ENCODE data around the gene SPATA19. TPM values are rescaled to one million over a fixed set of nuclear protein-coding genes. Genes with fewer than 3 reads are reported as not detected.

SPATA19 gene
- total RNA-seq, 1 donor from 2014 or later, result not detected

DNA sequence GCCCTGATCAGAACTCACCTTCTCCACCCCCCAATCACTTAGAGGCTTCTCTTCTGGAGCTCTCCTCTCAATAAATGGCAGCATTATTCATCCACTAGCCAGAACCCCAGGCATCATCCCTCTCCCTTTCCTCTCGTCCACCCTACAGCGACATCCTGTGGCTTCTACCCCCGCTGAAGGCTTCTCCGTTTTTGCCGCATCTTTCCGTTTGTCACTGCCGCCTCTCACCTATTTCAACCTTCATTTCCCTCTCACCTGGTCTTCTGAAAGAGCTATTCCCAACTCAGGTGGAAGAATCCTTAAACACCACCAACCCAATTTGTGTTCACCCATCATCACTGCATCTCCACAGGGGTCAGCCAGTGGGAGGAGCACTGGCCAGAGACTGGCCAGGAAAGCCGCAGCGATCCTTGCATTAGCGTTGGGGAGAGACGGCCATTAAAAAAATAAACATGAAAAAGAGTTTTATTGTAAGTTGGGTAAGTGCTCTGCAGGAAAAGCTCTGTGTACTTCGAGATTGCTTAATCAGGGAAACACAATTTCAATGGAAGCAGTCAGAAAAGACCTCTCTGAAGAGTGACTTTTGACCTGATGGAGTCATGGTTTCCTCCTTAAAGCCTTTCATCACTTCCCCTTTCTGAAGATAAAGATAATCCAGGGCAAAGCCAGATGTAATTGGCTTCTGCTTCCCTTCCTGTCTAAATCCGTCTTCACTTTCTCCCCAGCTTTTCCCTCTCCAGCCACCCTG lies 36.7 kb downstream of the SPATA19 start:
- H3K27me3 ChIP-seq (ENCODE audit: control insufficient read depth, insufficient read depth, low read length), result no peaks in the 10 kb centered on the region
- no peaks in the 10 kb centered on the region for H3K36me3 ChIP-seq (ENCODE audit: control insufficient read depth, insufficient read depth, low read length)
- TF ChIP-seq, protein P1, sequence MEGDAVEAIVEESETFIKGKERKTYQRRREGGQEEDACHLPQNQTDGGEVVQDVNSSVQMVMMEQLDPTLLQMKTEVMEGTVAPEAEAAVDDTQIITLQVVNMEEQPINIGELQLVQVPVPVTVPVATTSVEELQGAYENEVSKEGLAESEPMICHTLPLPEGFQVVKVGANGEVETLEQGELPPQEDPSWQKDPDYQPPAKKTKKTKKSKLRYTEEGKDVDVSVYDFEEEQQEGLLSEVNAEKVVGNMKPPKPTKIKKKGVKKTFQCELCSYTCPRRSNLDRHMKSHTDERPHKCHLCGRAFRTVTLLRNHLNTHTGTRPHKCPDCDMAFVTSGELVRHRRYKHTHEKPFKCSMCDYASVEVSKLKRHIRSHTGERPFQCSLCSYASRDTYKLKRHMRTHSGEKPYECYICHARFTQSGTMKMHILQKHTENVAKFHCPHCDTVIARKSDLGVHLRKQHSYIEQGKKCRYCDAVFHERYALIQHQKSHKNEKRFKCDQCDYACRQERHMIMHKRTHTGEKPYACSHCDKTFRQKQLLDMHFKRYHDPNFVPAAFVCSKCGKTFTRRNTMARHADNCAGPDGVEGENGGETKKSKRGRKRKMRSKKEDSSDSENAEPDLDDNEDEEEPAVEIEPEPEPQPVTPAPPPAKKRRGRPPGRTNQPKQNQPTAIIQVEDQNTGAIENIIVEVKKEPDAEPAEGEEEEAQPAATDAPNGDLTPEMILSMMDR (IDR thresholded peaks at IDR 0.05; ENCODE audit: insufficient read depth, low read length, severe bottlenecking), result no peak
- DNase-seq (ENCODE audit: low read depth) (no peak), FAIRE-seq (no peak)
- H3K4me3 ChIP-seq (ENCODE audit: low read depth, low read length), result no peak overlapping the region

DNA sequence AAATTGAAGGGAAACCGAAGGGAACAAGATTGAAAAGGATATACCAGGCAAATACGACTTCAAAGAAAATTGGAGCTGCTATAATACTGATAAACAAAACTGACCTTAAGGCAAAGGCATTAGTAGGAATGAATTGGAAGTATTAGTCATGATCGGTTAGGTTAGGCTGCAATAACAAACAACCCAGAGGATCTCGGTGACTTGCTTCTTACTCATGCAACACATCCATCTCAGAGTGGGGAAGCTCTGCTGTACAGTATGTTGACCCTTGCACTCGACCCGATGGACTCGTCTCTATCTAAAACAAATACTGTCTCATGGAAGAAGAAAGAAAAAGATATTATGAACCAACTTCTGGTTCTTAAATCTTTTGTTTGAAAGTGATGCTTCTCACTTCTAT lies 42.3 kb downstream of the SPATA19 start:
- no peak for FAIRE-seq
- TF ChIP-seq, protein P1 (IDR thresholded peaks at IDR 0.05; ENCODE audit: insufficient read depth, low read length, severe bottlenecking), result no peak

GRCh38 chr11:133801356-133801755 lies 44.0 kb downstream of the SPATA19 start:
- no peak overlapping the region for H3K4me3 ChIP-seq (ENCODE audit: low read depth, low read length)
- DNase-seq (ENCODE audit: low read depth), result no peak
- no peaks in the 10 kb centered on the region for H3K27me3 ChIP-seq (ENCODE audit: control insufficient read depth, insufficient read depth, low read length)
- FAIRE-seq, result no peak
- TF ChIP-seq, protein P1 (IDR thresholded peaks at IDR 0.05; ENCODE audit: insufficient read depth, low read length, severe bottlenecking), result no peak
- H3K36me3 ChIP-seq (ENCODE audit: control insufficient read depth, insufficient read depth, low read length), result no peaks in the 10 kb centered on the region

More for the DNA sequence above, 42.3 kb downstream of the SPATA19 start:
- Histone ChIP-seq H3K27me3 (ENCODE audit: control insufficient read depth, insufficient read depth, low read length) (no peaks in the 10 kb centered on the region), H3K4me3 (ENCODE audit: low read depth, low read length) (no peak overlapping the region), H3K36me3 (ENCODE audit: control insufficient read depth, insufficient read depth, low read length) (no peaks in the 10 kb centered on the region)
- DNase-seq (ENCODE audit: low read depth), result no peak

DNA sequence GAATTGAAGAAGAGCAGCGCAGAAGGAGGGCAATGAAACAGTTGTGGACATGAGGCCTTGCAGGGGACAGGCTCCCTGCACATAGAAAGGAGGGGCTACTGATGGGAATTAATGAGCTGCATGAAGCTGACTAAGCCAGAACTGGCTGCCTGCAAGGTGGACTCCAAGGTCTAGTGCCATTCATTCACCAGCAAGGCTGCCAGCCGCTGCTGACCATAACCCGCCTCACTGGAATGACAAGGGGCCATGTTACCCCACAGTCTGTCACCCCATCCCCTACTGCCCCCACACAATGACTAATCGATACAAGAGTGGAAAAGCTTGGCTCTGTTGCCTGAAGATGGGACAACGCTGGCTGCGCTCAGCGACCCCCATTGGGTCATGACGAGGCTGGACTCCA lies 44.6 kb downstream of the SPATA19 start:
- Histone ChIP-seq H3K27me3 (ENCODE audit: control insufficient read depth, insufficient read depth, low read length) (no peaks in the 10 kb centered on the region), H3K36me3 (ENCODE audit: control insufficient read depth, insufficient read depth, low read length) (no peaks in the 10 kb centered on the region), H3K4me3 (ENCODE audit: low read depth, low read length) (no peak overlapping the region)
- DNase-seq (ENCODE audit: low read depth) (no peak), FAIRE-seq (no peak)
- TF ChIP-seq, protein P1 (IDR thresholded peaks at IDR 0.05; ENCODE audit: insufficient read depth, low read length, severe bottlenecking), result no peak

DNA sequence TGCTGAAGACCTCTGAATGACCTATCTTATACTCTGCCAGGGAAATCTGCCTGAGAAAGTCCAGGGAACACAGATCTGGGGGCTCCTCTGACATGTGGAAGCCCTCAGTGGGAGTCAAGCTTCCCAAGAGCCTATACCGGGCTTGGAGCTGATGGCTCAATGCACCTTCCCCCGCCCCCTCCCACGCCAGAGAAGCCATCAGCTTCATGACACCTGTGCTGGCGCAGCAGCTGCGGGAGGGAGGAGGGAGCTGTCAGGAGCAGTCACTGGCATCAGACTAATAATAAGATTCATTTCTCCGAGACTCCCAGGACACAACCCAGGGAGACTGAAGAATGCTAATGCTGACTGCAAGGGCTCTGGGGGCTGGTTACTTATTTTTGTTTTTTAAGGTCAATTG lies 47.8 kb downstream of the SPATA19 start:
- DNase-seq (ENCODE audit: low read depth), result no peak

More for the DNA sequence above, 47.8 kb downstream of the SPATA19 start:
- H3K36me3 ChIP-seq (ENCODE audit: control insufficient read depth, insufficient read depth, low read length), result no peaks in the 10 kb centered on the region
- no peak for FAIRE-seq
- no peaks in the 10 kb centered on the region for H3K27me3 ChIP-seq (ENCODE audit: control insufficient read depth, insufficient read depth, low read length)
- TF ChIP-seq, protein P1 (IDR thresholded peaks at IDR 0.05; ENCODE audit: insufficient read depth, low read length, severe bottlenecking), result no peak
- H3K4me3 ChIP-seq (ENCODE audit: low read depth, low read length), result no peak overlapping the region

All from bronchial epithelial cell (primary cell).